HG03135 (cell line): ENCODE data around the gene BPIFB6.

Experiments used
- ATAC-seq: cut with Tn5 transposase; IDR thresholded peaks from one replicate; pipeline ENCODE4 v1.9.1; 2021; ENCODE audit warnings: mild to moderate bottlenecking, moderate library complexity; ENCODE audit not compliant: unreplicated experiment

Gene BPIFB6

GRCh38 chr20:33059741-33060390 lies 28.4 kb downstream of the BPIFB6 start:
- ATAC-seq = no peak

GRCh38 chr20:33061658-33062028 lies 30.2 kb downstream of the BPIFB6 start:
- ATAC-seq = no peak

- ATAC-seq = no peak
These were observed 30.8 kb downstream of the BPIFB6 start for GRCh38 chr20:33062105-33062824.

GRCh38 chr20:33062825-33063149 lies 31.3 kb downstream of the BPIFB6 start:
- no peak for ATAC-seq

GRCh38 chr20:33063271-33063670 lies 31.8 kb downstream of the BPIFB6 start:
- no peak for ATAC-seq

- ATAC-seq = no peak
These were observed 33.3 kb downstream of the BPIFB6 start for GRCh38 chr20:33064572-33065287.

GRCh38 chr20:33065785-33066184 lies 34.3 kb downstream of the BPIFB6 start:
- no peak for ATAC-seq

GRCh38 chr20:33067806-33068205 lies 36.4 kb downstream of the BPIFB6 start:
- no peak for ATAC-seq

GRCh38 chr20:33068251-33068939 lies 36.9 kb downstream of the BPIFB6 start:
- ATAC-seq = no peak

GRCh38 chr20:33069673-33070072 lies 38.2 kb downstream of the BPIFB6 start:
- no peak for ATAC-seq

- ATAC-seq = no peak
These were observed 38.9 kb downstream of the BPIFB6 start for GRCh38 chr20:33070111-33071053.

- ATAC-seq = no peak
These were observed 39.8 kb downstream of the BPIFB6 start for GRCh38 chr20:33071198-33071597.

GRCh38 chr20:33072362-33072761 lies 40.9 kb downstream of the BPIFB6 start:
- no peak for ATAC-seq

GRCh38 chr20:33072813-33073212 lies 41.4 kb downstream of the BPIFB6 start:
- no peak for ATAC-seq

GRCh38 chr20:33074675-33075074 lies 43.2 kb downstream of the BPIFB6 start:
- no peak for ATAC-seq

GRCh38 chr20:33075281-33075680 lies 43.8 kb downstream of the BPIFB6 start:
- no peak for ATAC-seq

GRCh38 chr20:33076662-33077372 lies 45.4 kb downstream of the BPIFB6 start:
- ATAC-seq = no peak

- no peak for ATAC-seq
These were observed 47.8 kb downstream of the BPIFB6 start, which contains the start of gene BPIFB4 for GRCh38 chr20:33079259-33079658. BPIFB4 (plus strand) TSS chr20:33079643; CDS start chr20:33081527, 1,884 bp downstream.

GRCh38 chr20:33081411-33082154 lies 50.1 kb downstream of the BPIFB6 start:
- ATAC-seq = no peak
